ENCODE results near the gene ADCY1. TPM values are rescaled to one million over a fixed set of nuclear protein-coding genes. Genes with fewer than 3 reads are reported as not detected.
A peak's percentile ranks its signal among the peaks of the same experiment; 100 is the strongest.

ADCY1 gene
- total RNA-seq, 1 donor from 2014 or later = 9.4 TPM

GRCh38 chr7:45591101-45591906, 17.1 kb downstream of the ADCY1 start:
- Mint-ChIP-seq H3K36me3 (ENCODE audit: low read depth) (no peaks in the 10 kb centered on the region), H3K9me3 (no peaks in the 10 kb centered on the region), H3K27me3 (ENCODE audit: low read depth) (no peaks in the 10 kb centered on the region), H3K4me1 (ENCODE audit: low read depth) (no peaks in the 10 kb centered on the region), H3K27ac (no peak overlapping the region), H3K4me3 (ENCODE audit: low read depth) (no peak overlapping the region)
- DNase-seq (ENCODE audit: low spot score) = no peak
- intact Hi-C loops (cut with micrococcal nuclease) = no loop called here

DNA sequence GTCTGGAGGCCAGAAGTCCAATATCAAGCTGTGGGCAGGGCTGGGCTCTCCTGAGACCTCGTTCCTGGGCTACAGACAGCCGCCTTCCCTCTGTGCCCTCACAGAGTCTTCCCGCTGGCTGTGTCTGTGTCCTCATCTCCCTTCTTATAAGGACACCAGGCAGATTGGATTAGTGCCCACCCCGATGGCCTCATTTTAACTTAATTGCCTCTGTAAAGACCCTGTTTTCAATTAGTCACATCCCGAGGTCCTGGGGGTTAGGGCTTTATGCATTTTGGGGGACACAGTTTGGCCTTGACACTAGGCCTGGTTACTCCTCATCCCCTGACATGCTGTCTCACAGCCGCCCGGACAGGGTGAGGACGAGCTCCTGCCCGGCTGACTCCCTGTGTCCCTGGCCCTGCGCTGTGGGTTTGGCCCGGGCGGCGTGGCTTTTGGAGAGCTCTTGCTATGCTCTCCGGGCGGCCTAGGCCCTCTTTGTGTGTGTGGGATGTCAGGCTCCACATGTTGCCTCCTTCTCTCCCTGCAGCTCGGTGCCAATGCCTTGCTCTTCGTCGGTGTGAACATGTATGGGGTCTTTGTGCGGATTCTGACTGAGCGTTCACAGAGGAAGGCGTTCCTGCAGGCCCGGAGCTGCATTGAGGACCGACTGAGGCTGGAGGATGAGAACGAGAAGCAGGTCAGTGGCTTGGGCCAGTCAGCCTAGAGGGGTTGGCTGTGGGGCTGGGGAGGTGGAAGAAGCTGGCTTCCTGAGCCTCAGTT, 18.2 kb downstream of the ADCY1 start:
- Mint-ChIP-seq H3K27ac (no peak overlapping the region), H3K36me3 (ENCODE audit: low read depth) (no peaks in the 10 kb centered on the region), H3K4me1 (ENCODE audit: low read depth) (no peaks in the 10 kb centered on the region), H3K27me3 (ENCODE audit: low read depth) (no peaks in the 10 kb centered on the region), H3K9me3 (no peaks in the 10 kb centered on the region), H3K4me3 (ENCODE audit: low read depth) (no peak overlapping the region)
- intact Hi-C loops (cut with micrococcal nuclease) = no loop called here
- no peak for DNase-seq (ENCODE audit: low spot score)

- Mint-ChIP-seq H3K27me3 (ENCODE audit: low read depth) (no peaks in the 10 kb centered on the region), H3K36me3 (ENCODE audit: low read depth) (no peaks in the 10 kb centered on the region), H3K27ac (no peak overlapping the region), H3K4me1 (ENCODE audit: low read depth) (no peaks in the 10 kb centered on the region), H3K4me3 (ENCODE audit: low read depth) (no peak overlapping the region), H3K9me3 (no peaks in the 10 kb centered on the region)
- DNase-seq (ENCODE audit: low spot score) = no peak
- intact Hi-C loops (cut with micrococcal nuclease) = no loop called here
Observed at GRCh38 chr7:45593121-45593541, 19.0 kb downstream of the ADCY1 start.

DNA sequence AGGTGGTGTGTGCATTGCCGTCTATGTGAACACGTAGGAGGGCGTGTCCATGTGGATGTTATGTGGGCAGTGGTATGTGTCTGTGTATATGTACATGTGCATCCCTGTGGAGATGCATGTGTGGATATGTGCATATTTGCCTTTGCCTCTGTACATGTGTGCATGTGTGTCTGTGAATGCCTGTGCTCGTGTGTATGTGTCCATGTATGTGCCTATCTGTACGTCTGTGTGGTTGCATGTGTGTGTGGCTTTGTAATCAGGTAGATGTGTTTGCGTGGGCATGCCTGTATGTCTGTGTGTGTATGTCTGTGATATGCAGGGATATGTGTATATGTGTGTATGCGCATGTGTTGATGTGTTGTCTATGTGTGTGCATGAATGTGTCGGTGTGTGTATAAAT, 19.7 kb downstream of the ADCY1 start:
- no peaks in the 10 kb centered on the region for H3K36me3 Mint-ChIP-seq (ENCODE audit: low read depth)
- H3K4me3 Mint-ChIP-seq (ENCODE audit: low read depth) = no peak overlapping the region
- no peaks in the 10 kb centered on the region for H3K27me3 Mint-ChIP-seq (ENCODE audit: low read depth)
- H3K27ac Mint-ChIP-seq = no peak overlapping the region
- H3K9me3 Mint-ChIP-seq = no peaks in the 10 kb centered on the region
- intact Hi-C loops (cut with micrococcal nuclease) = no loop called here
- DNase-seq (ENCODE audit: low spot score) = no peak
- no peaks in the 10 kb centered on the region for H3K4me1 Mint-ChIP-seq (ENCODE audit: low read depth)

DNA sequence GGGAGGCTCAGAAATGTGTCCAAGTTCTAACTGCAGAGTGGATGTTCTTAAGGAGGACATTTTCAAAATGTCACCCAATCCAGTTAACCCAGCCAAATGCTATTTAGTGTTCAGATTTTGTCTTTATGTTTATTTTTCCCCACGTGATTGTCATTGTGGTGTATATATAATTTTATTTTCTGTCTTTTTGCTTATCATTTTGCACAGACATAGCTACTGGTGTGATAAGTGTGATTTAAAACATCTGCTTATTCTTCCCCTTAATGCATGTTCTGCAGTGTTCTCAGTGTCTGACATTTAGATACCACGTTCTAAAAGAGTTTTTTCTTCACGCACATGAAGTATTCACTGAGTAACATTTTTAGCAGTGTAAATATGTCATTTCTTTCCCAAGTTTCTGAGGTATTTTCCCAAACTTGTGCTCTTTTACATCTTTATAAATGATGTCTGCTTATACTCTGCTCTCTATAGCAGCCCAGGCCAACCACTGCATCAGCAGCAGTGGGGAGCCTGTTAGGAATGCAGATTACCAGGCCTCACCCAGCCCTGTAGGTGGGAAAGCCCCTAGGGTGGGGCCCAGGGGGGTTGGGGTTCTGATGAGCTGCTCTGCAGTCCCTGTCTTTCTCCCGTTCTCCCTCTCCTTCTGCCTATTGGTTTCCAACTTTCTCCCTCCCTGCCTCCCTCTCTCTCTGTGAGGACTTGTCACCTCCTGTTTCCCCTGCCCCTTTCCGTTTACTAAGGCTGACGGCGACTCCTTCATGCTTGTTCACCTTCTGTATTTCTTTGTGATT, 20.8 kb downstream of the ADCY1 start:
- Mint-ChIP-seq H3K4me1 (ENCODE audit: low read depth) (no peaks in the 10 kb centered on the region), H3K9me3 (no peaks in the 10 kb centered on the region), H3K4me3 (ENCODE audit: low read depth) (no peak overlapping the region), H3K27me3 (ENCODE audit: low read depth) (no peaks in the 10 kb centered on the region), H3K27ac (no peak overlapping the region), H3K36me3 (ENCODE audit: low read depth) (no peaks in the 10 kb centered on the region)
- peak; percentile 3 for DNase-seq (ENCODE audit: low spot score)
- intact Hi-C loops (cut with micrococcal nuclease) = no loop called here

GRCh38 chr7:45595809-45596664, 21.9 kb downstream of the ADCY1 start:
- H3K4me1 Mint-ChIP-seq (ENCODE audit: low read depth) = no peaks in the 10 kb centered on the region
- H3K36me3 Mint-ChIP-seq (ENCODE audit: low read depth) = no peaks in the 10 kb centered on the region
- H3K27me3 Mint-ChIP-seq (ENCODE audit: low read depth) = no peaks in the 10 kb centered on the region
- H3K27ac Mint-ChIP-seq = no peak overlapping the region
- no peak overlapping the region for H3K4me3 Mint-ChIP-seq (ENCODE audit: low read depth)
- DNase-seq (ENCODE audit: low spot score) = peak; percentile 4
- intact Hi-C loops (cut with micrococcal nuclease) = no loop called here
- no peaks in the 10 kb centered on the region for H3K9me3 Mint-ChIP-seq

- intact Hi-C loops (cut with micrococcal nuclease) = no loop called here
- no peaks in the 10 kb centered on the region for H3K27me3 Mint-ChIP-seq (ENCODE audit: low read depth)
- no peaks in the 10 kb centered on the region for H3K36me3 Mint-ChIP-seq (ENCODE audit: low read depth)
- H3K27ac Mint-ChIP-seq = no peak overlapping the region
- no peaks in the 10 kb centered on the region for H3K9me3 Mint-ChIP-seq
- DNase-seq (ENCODE audit: low spot score) = no peak
- no peak overlapping the region for H3K4me3 Mint-ChIP-seq (ENCODE audit: low read depth)
- no peaks in the 10 kb centered on the region for H3K4me1 Mint-ChIP-seq (ENCODE audit: low read depth)
Observed at GRCh38 chr7:45596665-45597095, 22.5 kb downstream of the ADCY1 start.

GRCh38 chr7:45597286-45597984, 23.3 kb downstream of the ADCY1 start:
- no peak overlapping the region for H3K4me3 Mint-ChIP-seq (ENCODE audit: low read depth)
- H3K36me3 Mint-ChIP-seq (ENCODE audit: low read depth) = no peaks in the 10 kb centered on the region
- no peaks in the 10 kb centered on the region for H3K9me3 Mint-ChIP-seq
- no peaks in the 10 kb centered on the region for H3K27me3 Mint-ChIP-seq (ENCODE audit: low read depth)
- no peak overlapping the region for H3K27ac Mint-ChIP-seq
- intact Hi-C loops (cut with micrococcal nuclease) = no loop called here
- DNase-seq (ENCODE audit: low spot score) = no peak
- H3K4me1 Mint-ChIP-seq (ENCODE audit: low read depth) = no peaks in the 10 kb centered on the region

DNA sequence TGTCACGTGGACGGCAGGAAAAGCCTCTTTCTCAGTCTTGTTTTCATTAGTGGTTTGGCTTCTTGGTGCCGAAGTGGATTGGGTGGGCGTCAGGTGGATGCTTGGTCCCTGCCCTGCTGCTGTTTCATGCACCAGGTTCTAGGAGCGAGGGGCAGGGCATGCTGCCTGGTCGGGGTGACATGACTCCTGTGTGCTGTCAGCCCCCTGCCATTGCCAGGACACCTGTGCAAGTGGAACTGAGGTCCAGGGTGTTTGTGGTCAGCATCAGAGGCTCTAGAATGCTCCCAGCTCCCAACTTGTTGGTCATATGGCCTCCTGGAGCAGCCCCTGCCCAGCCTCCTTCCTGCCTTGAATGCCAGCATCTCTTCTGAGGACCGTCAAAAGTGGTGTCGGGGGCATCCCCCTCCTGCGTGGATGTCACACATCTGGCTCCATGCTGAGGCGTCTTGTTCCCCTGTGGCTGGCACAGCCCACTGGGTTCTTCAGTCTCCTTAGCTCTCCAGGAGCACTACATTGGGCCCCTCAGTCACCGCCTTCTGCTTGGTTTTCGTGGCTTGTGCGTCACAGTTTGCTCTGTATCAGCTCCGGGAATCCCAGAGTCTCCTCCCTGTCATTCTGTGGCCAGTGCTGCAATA, 24.8 kb downstream of the ADCY1 start:
- DNase-seq (ENCODE audit: low spot score) = peak; percentile 6
- Mint-ChIP-seq H3K4me3 (ENCODE audit: low read depth) (no peak overlapping the region), H3K36me3 (ENCODE audit: low read depth) (no peaks in the 10 kb centered on the region), H3K27me3 (ENCODE audit: low read depth) (no peaks in the 10 kb centered on the region), H3K27ac (no peak overlapping the region), H3K4me1 (ENCODE audit: low read depth) (no peaks in the 10 kb centered on the region), H3K9me3 (no peaks in the 10 kb centered on the region)
- intact Hi-C loops (cut with micrococcal nuclease) = no loop called here

GRCh38 chr7:45599851-45600706, 25.9 kb downstream of the ADCY1 start:
- intact Hi-C loops (cut with micrococcal nuclease) = no loop called here
- Mint-ChIP-seq H3K9me3 (no peaks in the 10 kb centered on the region), H3K27ac (no peak overlapping the region), H3K4me3 (ENCODE audit: low read depth) (no peak overlapping the region), H3K27me3 (ENCODE audit: low read depth) (no peaks in the 10 kb centered on the region), H3K4me1 (ENCODE audit: low read depth) (no peaks in the 10 kb centered on the region), H3K36me3 (ENCODE audit: low read depth) (no peaks in the 10 kb centered on the region)
- peak; percentile 5 for DNase-seq (ENCODE audit: low spot score)

- Mint-ChIP-seq H3K36me3 (ENCODE audit: low read depth) (no peaks in the 10 kb centered on the region), H3K9me3 (no peaks in the 10 kb centered on the region), H3K27me3 (ENCODE audit: low read depth) (peaks cover 1% of the 10 kb centered on the region), H3K4me1 (ENCODE audit: low read depth) (no peaks in the 10 kb centered on the region), H3K27ac (no peak overlapping the region), H3K4me3 (ENCODE audit: low read depth) (no peak overlapping the region)
- DNase-seq (ENCODE audit: low spot score) = no peak
- intact Hi-C loops (cut with micrococcal nuclease) = no loop called here
Observed at GRCh38 chr7:45601094-45601493, 26.9 kb downstream of the ADCY1 start.

Measured in activated T-helper 2 cell treated with anti-CD3 and anti-CD28 coated beads, Interferon-gamma antibody, Interleukin-2, Interleukin-4, amounts not matched to agents 10 μg/mL and 5 μg/mL and 100 μg/mL, durations not matched to agents 14 hours and 24 hours and 36 hours (primary cell).